Hematopoietic multipotent progenitor cell treated with erythropoietin and hydrocortisone succinate and interleukin-3 and kit ligand, for 17 days (in vitro differentiated cells): Measurements from ENCODE around the gene MED13L.
"Not testable (repeated sequence)": the region's sequence is repeated elsewhere in the genome, so short reads cannot be mapped to it uniquely, and the experiment has no call there.

Source experiments
- DNase-seq: peaks from one replicate; pipeline ENCODE4 v3.0.0-alpha.2; 2015; ENCODE audit warnings: low spot score

Gene MED13L

DNA sequence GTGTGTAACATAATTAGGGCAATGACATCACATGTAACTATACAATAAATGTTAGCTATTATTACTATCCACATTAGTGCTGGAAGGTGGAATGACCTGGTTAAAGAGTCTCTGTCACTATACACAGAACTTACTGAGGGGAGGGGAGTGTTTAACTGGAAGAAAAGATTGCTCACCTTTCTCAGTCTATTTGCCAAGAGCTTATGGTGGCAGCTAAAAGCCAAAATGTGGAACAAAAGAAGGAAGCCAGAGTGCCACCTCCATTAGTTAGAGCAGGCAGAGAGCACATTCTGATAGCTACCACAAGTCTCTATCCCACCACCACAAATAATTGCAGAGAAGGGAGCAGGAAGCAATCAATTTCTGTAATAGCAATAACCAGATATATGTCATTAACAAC, 124.4 kb downstream of the MED13L start:
- no peak for DNase-seq

GRCh38 chr12:116152268-116152667, 125.2 kb downstream of the MED13L start:
- no peak for DNase-seq

DNA sequence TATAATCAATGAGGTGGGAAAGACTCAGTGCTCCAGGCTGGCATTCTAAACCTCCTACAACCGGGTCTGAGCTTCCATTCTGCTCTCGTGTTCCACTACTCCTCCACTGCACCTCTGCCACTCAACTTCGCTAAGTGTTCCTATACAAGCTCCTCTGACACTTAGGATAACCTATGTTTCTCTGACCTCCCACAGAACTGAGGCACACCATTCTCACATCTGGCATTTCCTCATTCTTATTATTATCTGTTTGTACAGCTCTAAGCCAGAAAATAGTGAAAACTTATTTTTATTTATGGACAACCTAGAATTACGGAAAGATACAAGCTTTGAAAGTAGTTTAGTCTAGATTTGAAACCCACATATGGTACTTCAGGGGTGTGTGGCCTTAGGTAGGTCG, 127.0 kb downstream of the MED13L start:
- DNase-seq: no peak

GRCh38 chr12:116150001-116150400, 127.5 kb downstream of the MED13L start:
- DNase-seq: no peak

- DNase-seq: no peak
These were observed 128.6 kb downstream of the MED13L start for GRCh38 chr12:116148844-116149243.

DNA sequence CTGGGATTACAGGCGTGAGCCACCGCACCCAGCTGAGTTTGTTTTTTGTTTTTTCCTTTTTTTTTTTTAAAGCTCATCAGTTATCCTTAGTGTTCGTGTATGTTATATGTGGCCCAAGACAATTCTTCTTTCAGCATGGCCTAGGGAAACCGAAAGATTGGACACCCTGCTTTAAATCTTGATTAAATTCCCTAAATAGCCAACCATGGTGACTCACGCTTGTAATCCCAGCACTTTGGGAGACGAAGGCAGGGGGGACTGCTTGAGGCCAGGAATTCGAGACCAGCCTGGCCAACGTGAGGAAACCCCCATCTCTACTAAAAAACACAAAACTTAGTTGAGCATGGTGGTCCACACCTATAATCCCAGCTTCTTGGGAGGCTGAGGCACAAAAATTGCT, 131.1 kb downstream of the MED13L start:
- DNase-seq: no peak

DNA sequence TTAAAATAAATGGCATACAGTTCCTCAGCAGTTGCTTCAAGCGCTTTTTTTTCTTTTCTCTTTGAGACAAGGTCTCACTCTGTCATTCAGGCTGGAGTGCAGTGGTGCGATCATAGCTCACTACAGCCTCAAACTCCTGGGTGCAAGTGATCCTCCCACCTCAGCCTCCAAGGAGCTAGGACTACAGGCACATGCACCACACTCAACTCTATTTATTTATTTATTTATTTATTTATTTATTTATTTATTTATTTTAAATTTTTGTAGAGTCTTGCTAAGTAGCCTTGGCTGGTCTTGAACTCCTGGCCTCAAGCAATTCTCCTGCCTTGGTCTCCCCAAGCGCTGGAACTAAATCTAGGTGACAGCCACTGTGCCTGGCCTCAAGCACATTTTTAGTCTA, 132.0 kb downstream of the MED13L start:
- no peak for DNase-seq

GRCh38 chr12:116144384-116144783, 133.1 kb downstream of the MED13L start:
- DNase-seq: no peak

DNA sequence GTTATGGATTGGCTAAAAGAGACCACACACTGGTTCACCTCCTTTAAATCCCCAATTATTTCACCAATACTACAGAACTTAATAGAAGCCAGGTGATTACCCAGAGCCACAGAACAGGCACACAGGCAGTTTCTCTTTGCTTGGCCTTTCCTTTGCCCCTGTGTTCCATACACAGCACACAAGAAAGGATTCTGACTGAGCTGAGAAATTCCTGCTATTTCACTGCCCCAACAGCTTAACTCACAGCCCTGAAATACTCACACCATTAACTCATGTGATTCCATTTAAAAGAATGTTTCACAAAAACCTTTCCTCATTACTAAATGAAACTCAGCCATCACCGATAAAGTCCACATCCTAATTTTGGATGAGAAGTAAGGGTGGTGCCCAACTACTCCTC, 133.6 kb downstream of the MED13L start:
- no peak for DNase-seq

DNA sequence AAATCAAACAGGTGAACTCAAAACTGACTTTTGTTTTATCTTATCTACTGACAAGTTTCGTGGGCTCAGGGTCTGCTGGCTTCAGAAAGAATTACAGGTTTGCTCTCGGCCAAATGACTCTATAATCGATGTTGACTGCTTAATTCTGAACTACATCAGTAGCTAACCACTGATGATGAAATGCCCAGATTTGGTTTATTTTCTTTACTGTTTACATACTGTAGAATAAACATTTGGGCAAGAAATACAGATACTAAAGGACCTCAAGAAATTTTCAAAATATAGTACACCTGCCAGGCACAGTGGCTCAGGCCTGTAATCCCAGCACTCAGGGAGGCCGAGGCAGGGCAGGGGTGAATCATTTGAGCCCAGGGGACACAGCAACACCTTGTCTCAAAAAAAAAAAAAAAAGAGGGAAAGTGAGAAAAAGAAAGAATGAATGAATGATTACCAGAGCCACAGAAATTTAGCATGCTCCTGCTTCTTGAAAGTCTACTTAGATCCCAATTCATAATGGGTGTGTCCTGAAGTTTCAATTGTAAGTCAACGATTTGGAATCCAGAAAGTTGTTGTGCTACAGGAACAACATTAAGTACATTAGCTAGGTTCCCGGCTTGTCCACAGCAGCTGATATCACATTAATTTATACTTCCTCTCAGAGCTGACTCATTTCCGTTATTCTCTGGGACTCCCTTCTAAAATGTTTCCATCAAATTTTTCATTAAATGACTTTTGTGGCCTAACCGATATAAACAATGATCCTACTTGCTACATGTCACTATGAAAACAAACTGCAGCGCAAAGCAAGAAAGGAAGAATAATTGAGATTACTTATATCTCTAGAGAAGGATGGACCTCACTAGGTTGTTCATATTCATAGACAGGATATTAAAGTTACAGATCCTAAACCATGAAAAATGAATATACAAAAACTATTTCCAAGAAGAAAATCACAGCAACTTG, 134.3 kb downstream of the MED13L start:
- DNase-seq: peak; percentile 34

GRCh38 chr12:116141833-116142162, 135.7 kb downstream of the MED13L start:
- DNase-seq: no peak

DNA sequence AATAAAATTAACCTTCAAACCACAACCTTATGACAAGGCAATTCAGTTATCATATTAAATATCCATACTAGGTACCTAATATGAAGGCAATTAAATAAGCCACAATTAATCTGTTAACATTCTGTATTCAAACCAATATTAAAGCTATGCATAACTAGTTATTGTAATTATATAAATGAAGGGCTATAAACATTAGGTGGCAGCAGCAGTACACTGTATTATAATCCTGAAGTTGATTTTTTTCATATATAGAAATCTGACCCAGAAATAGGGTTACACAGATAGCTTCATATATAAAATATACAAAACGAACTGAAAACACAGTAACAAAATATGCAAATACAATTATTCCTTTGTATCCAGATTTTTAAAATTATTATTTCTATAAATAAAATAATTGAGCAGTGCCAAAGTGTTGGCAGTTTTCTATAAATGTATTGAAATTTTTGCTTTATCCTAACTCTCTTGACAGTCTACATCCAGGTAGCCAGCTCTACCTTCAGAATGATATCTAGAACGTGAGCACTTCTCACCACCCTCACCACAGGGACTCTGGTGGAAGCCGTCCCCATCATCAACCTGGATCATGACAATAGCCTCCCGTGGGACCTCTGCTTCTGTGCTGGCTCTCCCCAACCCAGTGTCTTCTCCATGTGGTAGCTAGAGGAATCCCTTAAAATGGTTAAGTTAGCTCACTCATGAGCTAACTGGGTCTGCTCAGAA, 136.2 kb downstream of the MED13L start:
- peak; percentile 60 for DNase-seq

DNA sequence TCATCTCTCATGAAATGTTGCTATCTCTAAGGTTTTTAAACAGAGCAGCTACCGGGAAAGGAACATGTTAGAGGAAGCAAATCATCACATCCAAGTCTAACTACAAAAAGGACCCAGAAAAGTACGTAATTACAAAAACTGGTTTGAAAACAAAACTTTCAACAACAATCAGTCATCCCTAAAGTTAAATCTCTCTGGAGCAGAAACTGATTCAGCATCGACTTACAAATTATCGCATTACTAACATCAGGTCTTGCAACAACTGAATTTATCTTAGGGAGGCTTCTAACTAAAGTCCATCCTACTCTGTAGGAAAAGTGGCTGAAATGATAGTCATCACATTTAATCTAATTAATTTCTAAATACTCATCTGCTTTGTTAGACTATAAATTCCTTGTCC, 137.0 kb downstream of the MED13L start:
- no peak for DNase-seq

DNA sequence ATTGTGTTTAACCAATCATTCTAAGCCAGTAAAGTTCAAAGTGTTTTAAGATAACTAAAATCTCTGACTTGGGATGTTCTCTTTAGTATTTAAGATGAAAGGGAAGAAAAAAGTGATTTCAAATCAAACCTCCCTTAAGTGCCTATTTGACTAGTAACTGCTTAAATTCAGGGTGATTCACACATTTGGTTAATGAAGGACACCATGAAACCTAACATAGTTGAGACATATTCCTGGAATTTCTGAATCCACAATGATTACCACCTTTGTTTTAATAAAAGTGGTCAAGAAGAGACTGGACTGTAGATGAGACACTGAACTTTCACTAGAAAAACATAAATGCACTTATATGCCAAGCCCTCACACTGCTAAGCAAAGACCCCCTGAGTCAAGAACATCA, 138.7 kb downstream of the MED13L start:
- no peak for DNase-seq

DNA sequence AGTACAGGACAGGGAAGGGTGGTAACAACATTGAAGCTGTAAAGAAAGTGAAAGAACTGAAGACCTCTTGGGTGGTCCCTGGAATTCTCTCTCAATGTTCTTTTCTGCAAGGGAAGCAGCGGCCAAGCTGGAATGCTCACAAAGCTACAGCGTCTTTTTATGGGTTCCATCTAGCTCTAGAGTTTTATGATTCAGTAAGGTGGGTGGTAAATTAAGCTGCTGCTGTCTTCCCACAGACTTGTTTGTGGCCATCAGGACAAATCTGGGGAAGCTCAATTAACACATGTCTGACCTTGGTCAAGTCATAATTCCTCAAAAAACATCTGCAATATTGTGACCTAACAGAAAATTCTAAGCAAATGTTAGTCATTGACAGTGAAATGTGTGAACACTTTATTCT, 139.1 kb downstream of the MED13L start:
- no peak for DNase-seq

GRCh38 chr12:116137318-116137717, 140.2 kb downstream of the MED13L start:
- DNase-seq: no peak

GRCh38 chr12:116136340-116136739, 141.2 kb downstream of the MED13L start:
- no peak for DNase-seq

- DNase-seq: no peak
These were observed 142.1 kb downstream of the MED13L start for GRCh38 chr12:116135209-116135930.

DNA sequence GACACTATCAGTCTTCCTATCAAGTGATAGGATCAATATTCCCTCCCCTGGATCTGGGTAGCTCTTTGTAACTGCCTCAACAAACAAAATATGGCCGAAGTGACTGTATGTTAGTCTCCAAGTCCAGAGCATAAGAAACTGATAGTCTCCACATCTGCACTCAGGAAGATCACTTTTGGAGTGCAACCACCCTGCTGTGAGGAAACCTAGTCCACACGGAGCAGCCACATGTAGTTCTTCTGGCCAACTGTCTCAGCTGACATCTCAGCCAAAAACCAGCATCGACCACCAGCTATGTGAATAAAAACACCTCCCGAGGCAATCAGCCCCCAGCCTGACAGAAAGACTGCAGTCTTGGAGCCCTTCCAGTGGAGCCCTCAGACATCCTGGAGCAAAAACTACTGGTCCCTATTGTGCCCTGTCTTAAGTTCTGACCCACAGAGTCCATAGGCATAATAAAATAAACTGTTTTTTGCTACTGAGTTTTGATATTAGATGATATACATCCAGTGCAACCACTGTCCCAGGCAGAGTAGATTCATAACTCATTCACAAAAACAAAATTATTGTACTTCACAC, 143.8 kb downstream of the MED13L start:
- DNase-seq: no peak

GRCh38 chr12:116133149-116133548, 144.3 kb downstream of the MED13L start:
- no peak for DNase-seq

- DNase-seq: not testable (repeated sequence)
These were observed 145.5 kb downstream of the MED13L start for GRCh38 chr12:116131987-116132386.

- no peak for DNase-seq
These were observed 146.3 kb downstream of the MED13L start for GRCh38 chr12:116131176-116131575.
